NT2/D1 (cell line): Measurements from ENCODE around the gene TAX1BP3.

ENCODE experiments used
- SUZ12 ChIP-seq: IDR thresholded peaks from 2 replicates; pipeline ENCODE4 v1.6.1; 2011; ENCODE audit not compliant: insufficient read length, insufficient read depth; ENCODE audit errors: extremely low read depth
- YY1 ChIP-seq: IDR thresholded peaks from 2 replicates; pipeline ENCODE4 v1.6.1; 2011; ENCODE audit not compliant: insufficient read length, insufficient read depth
- ZNF274 ChIP-seq: IDR thresholded peaks from 2 replicates; pipeline ENCODE4 v1.6.1; 2011; ENCODE audit warnings: mild to moderate bottlenecking, low read depth, low read length

GRCh38 chr17:3697103-3697476, 28.7 kb upstream of the TAX1BP3 start:
- TF ChIP-seq YY1 = no peak
- no peak for TF ChIP-seq ZNF274
- TF ChIP-seq SUZ12 = no peak
